CD4-positive, alpha-beta T cell (primary cell): ENCODE data around the gene SLC13A4. TPM values are rescaled to one million over a fixed set of nuclear protein-coding genes. Genes with fewer than 3 reads are reported as not detected.
"Not testable (repeated sequence)": the region's sequence is repeated elsewhere in the genome, so short reads cannot be mapped to it uniquely, and the experiment has no call there.

Experiments used
- ATAC-seq: fragments of 200-7000 bp; cut with Tn5 transposase; one replicate; pipeline ENCODE4 v1.10.0; 2022; ENCODE audit warnings: mild to moderate bottlenecking; ENCODE audit not compliant: poor library complexity
- CTCF ChIA-PET: fragments of 350-600 bp; sonication (Branson Sonifier 250); formaldehyde crosslinking; loops from one replicate; lab custom pipeline; 2021; ENCODE audit warnings: antibody characterized with exemption, inconsistent platforms; lab: Charles Lee
- POLR2A ChIA-PET: fragments of 350-600 bp; sonication (Branson Sonifier 250); formaldehyde crosslinking; loops from one replicate; lab custom pipeline; 2021; ENCODE audit warnings: antibody characterized with exemption, inconsistent platforms; lab: Charles Lee
- DNase-seq, 14 experiments: peaks; one replicate each; pipeline ENCODE4 v3.0.0-alpha.2; 2013 to 2020; ENCODE audit warnings: mixed read lengths in 2 of 14
- H3K27ac ChIP-seq, 2 donors: one replicate each; pipeline versions ENCODE4 v1.5.1 to v1.7.0; 2013; ENCODE audit warnings: low read length in 2 of 2, low read depth in 1 of 2, mild to moderate bottlenecking in 1 of 2
- H3K27me3 ChIP-seq, 2 experiments: 1 replicate in 1 of 2; 2 replicates in 1 of 2; pipeline versions ENCODE4 v1.6.1 to v1.7.0; 2013; ENCODE audit warnings: low read length in 2 of 2, control low read depth in 1 of 2, mild to moderate bottlenecking in 1 of 2, moderate library complexity in 1 of 2; ENCODE audit not compliant: insufficient read depth in 2 of 2, control insufficient read depth in 1 of 2
- H3K36me3 ChIP-seq: one replicate; pipeline ENCODE4 v1.6.1; 2013; ENCODE audit warnings: low read length, control low read depth; ENCODE audit not compliant: insufficient read depth
- H3K4me1 ChIP-seq: one replicate; pipeline ENCODE4 v1.6.1; 2013; ENCODE audit warnings: low read length, control low read depth; ENCODE audit not compliant: insufficient read depth
- H3K4me3 ChIP-seq: one replicate; pipeline ENCODE4 v1.5.1; 2013; ENCODE audit warnings: mild to moderate bottlenecking, low read length, moderate library complexity
- H3K9me3 ChIP-seq, 2 experiments: 1 replicate in 1 of 2; 2 replicates in 1 of 2; pipeline versions ENCODE4 v1.6.1 to v1.7.0; 2013; ENCODE audit warnings: low read length in 2 of 2, mild to moderate bottlenecking in 2 of 2, control low read depth in 1 of 2, moderate library complexity in 1 of 2; ENCODE audit not compliant: control insufficient read depth in 1 of 2, insufficient read depth in 1 of 2
- H3K27ac Mint-ChIP-seq: one replicate; pipeline ENCODE4 v1.8.0; 2020; ENCODE audit warnings: mixed read lengths
- H3K27me3 Mint-ChIP-seq: one replicate; pipeline ENCODE4 v1.8.0; 2021; ENCODE audit warnings: mixed read lengths
- H3K36me3 Mint-ChIP-seq: one replicate; pipeline ENCODE4 v1.8.0; 2021; ENCODE audit warnings: low read depth, mixed read lengths
- H3K4me1 Mint-ChIP-seq: one replicate; pipeline ENCODE4 v1.8.0; 2021; ENCODE audit warnings: low read depth, mixed read lengths
- H3K4me3 Mint-ChIP-seq: one replicate; pipeline ENCODE4 v1.8.0; 2020; ENCODE audit warnings: mild to moderate bottlenecking, mixed read lengths
- H3K9me3 Mint-ChIP-seq: one replicate; pipeline ENCODE4 v1.8.0; 2020; ENCODE audit warnings: mixed read lengths
- CTCF ChIP-seq: fragments of 200-600 bp; IDR thresholded peaks from one replicate; pipeline ENCODE4 v1.8.0; 2022; ENCODE audit warnings: antibody characterized with exemption, mild to moderate bottlenecking
- intact Hi-C, 2 experiments: fragments of 100-400 bp; cut with DNase I in 1 of 2; cut with micrococcal nuclease in 1 of 2; formaldehyde crosslinking; loops; one replicate each; pipeline versions ENCODE4 v1.15.1 to v1.9.0; 2023 to 2025; cut with DNase I, micrococcal nuclease
- total RNA-seq, 174 experiments: library from RNA in 2 of 174; stranded (reverse) in 2 of 174; gene quantifications; one replicate each; pipeline ENCODE4 v1.2.3 and lab custom pipeline; 2021 to 2026

Gene SLC13A4
- total RNA-seq, 2 experiments from 2014 or later = not detected

GRCh38 chr7:135693558-135693957 lies 34.4 kb downstream of the SLC13A4 start:
- H3K9me3 Mint-ChIP-seq = no peaks in the 10 kb centered on the region
- no peaks in the 10 kb centered on the region for H3K27me3 Mint-ChIP-seq
- POLR2A ChIA-PET = no interaction called here
- no peak overlapping the region for H3K27ac Mint-ChIP-seq
- H3K36me3 ChIP-seq = no peaks in the 10 kb centered on the region
- DNase-seq (no peak), ATAC-seq (no peak)
- CTCF ChIA-PET = no interaction called here
- H3K27me3 ChIP-seq = no peaks in the 10 kb centered on the region
- no peak overlapping the region for H3K27ac ChIP-seq
- intact Hi-C loops = no loop called here
- no peaks in the 10 kb centered on the region for H3K4me1 ChIP-seq
- H3K36me3 Mint-ChIP-seq = peaks cover 12% of the 10 kb centered on the region
- no peaks in the 10 kb centered on the region for H3K4me1 Mint-ChIP-seq
- H3K4me3 ChIP-seq = no peak overlapping the region
- TF ChIP-seq CTCF = no peak
- no peaks in the 10 kb centered on the region for H3K9me3 ChIP-seq
- no peak overlapping the region for H3K4me3 Mint-ChIP-seq

DNA sequence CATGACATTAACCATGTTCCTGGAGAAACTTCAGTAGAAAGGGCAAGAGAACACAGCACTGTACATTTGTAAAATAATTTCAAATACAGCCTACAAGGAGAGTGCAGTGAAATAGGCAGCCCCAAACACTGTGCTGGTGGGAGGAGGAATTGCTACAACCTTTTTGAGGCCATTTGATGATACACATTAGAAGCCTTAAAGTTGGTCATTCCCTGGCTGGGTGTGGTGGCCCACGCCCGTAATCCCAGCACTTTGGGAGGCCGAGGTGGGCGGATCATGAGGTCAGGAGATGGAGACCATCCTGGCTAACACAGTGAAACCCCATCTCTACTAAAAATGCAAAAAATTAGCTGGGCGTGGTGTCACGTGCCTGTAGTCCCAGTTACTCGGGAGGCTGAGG lies 35.4 kb downstream of the SLC13A4 start:
- H3K4me3 ChIP-seq, CTCF ChIA-PET, H3K27ac ChIP-seq, POLR2A ChIA-PET, H3K9me3 Mint-ChIP-seq, DNase-seq, ATAC-seq, H3K4me3 Mint-ChIP-seq, H3K4me1 ChIP-seq, H3K27me3 ChIP-seq, H3K36me3 ChIP-seq, H3K27ac Mint-ChIP-seq, H3K4me1 Mint-ChIP-seq, H3K27me3 Mint-ChIP-seq, H3K9me3 ChIP-seq, intact Hi-C loops: not testable (repeated sequence)
- peaks cover 12% of the 10 kb centered on the region for H3K36me3 Mint-ChIP-seq

- H3K27ac Mint-ChIP-seq = no peak overlapping the region
- ATAC-seq = no peak
- H3K9me3 Mint-ChIP-seq = no peaks in the 10 kb centered on the region
- H3K27me3 Mint-ChIP-seq = no peaks in the 10 kb centered on the region
- no peaks in the 10 kb centered on the region for H3K4me1 ChIP-seq
- H3K27ac ChIP-seq = no peak overlapping the region
- intact Hi-C loops = no loop called here
- no peaks in the 10 kb centered on the region for H3K4me1 Mint-ChIP-seq
- H3K36me3 ChIP-seq = no peaks in the 10 kb centered on the region
- TF ChIP-seq CTCF = no peak
- DNase-seq = no peak
- peaks cover 12% of the 10 kb centered on the region for H3K36me3 Mint-ChIP-seq
- no peaks in the 10 kb centered on the region for H3K9me3 ChIP-seq
- CTCF ChIA-PET = no interaction called here
- H3K27me3 ChIP-seq = no peaks in the 10 kb centered on the region
- H3K4me3 ChIP-seq = no peak overlapping the region
- POLR2A ChIA-PET = no interaction called here
- no peak overlapping the region for H3K4me3 Mint-ChIP-seq
Measured at GRCh38 chr7:135692055-135692454, 35.9 kb downstream of the SLC13A4 start.

DNA sequence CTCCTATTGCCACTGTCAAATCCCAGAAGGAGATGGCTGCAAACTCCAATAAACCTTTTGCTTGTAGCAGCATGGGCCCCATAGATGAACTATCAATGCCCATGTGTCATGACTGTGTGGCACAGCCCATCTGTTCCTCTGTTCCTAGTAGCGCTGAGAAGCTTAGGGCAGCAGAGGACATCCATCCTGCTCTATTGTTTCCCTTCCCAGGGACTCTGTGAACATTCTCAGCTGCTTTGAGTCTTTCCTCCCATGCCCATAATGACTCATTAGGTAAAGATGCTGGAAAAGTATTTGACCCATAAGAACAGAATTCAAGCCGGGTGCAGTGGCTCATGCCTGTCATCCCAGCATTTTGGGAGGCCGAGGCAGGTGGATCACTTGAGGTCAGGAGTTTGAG lies 37.4 kb downstream of the SLC13A4 start:
- POLR2A ChIA-PET = no interaction called here
- no peak for TF ChIP-seq CTCF

More for the DNA sequence above, 37.4 kb downstream of the SLC13A4 start:
- H3K36me3 ChIP-seq = no peaks in the 10 kb centered on the region
- Mint-ChIP-seq H3K4me1 (no peaks in the 10 kb centered on the region), H3K27ac (no peak overlapping the region), H3K27me3 (no peaks in the 10 kb centered on the region), H3K36me3 (peaks cover 18% of the 10 kb centered on the region), H3K4me3 (no peak overlapping the region), H3K9me3 (no peaks in the 10 kb centered on the region)
- CTCF ChIA-PET = no interaction called here
- DNase-seq (no peak), ATAC-seq (no peak)
- H3K27me3 ChIP-seq = no peaks in the 10 kb centered on the region
- H3K4me3 ChIP-seq = no peak overlapping the region
- no peaks in the 10 kb centered on the region for H3K9me3 ChIP-seq
- H3K4me1 ChIP-seq = no peaks in the 10 kb centered on the region
- intact Hi-C loops = no loop called here
- H3K27ac ChIP-seq = no peak overlapping the region
